Measurements from ENCODE around the gene BCHE.

DNA sequence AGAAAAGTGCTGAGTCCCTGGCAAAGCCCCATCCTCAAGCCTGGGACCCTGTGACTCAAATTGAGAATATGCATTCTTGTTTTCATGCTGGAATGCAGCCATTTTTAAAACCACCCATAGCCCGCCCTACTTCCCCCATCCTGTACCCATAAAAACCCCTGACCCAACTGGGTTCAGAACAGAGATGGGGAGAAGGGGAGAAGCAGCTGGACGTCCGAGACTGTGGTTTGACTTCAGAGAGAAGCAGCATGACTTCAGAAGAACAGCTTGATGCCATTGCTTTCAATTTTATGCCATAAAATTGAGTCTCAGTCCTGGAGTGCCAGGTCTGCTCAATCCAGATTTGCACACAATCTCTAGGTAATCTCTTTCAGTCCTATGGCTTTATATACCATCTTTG, 78.2 kb downstream of the BCHE start:
- TF ChIP-seq, protein P1, sequence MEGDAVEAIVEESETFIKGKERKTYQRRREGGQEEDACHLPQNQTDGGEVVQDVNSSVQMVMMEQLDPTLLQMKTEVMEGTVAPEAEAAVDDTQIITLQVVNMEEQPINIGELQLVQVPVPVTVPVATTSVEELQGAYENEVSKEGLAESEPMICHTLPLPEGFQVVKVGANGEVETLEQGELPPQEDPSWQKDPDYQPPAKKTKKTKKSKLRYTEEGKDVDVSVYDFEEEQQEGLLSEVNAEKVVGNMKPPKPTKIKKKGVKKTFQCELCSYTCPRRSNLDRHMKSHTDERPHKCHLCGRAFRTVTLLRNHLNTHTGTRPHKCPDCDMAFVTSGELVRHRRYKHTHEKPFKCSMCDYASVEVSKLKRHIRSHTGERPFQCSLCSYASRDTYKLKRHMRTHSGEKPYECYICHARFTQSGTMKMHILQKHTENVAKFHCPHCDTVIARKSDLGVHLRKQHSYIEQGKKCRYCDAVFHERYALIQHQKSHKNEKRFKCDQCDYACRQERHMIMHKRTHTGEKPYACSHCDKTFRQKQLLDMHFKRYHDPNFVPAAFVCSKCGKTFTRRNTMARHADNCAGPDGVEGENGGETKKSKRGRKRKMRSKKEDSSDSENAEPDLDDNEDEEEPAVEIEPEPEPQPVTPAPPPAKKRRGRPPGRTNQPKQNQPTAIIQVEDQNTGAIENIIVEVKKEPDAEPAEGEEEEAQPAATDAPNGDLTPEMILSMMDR (IDR thresholded peaks at IDR 0.05) = no peak
- no peak for TF ChIP-seq POLR2A (IDR thresholded peaks at IDR 0.05)
- TF ChIP-seq POLR2AphosphoS5 (IDR thresholded peaks at IDR 0.05) = no peak
